ENCODE results near the gene CASZ1.

GRCh38 chr1:10782491-10783244 is 13.8 kb downstream of the CASZ1 start:
- no peak for TF ChIP-seq ZNF274 (IDR thresholded peaks at IDR 0.05; ENCODE audit: low read depth, low read length)
- TF ChIP-seq YY1 (IDR thresholded peaks at IDR 0.05; ENCODE audit: insufficient read depth, insufficient read length), result no peak
- no peak for TF ChIP-seq SUZ12 (IDR thresholded peaks at IDR 0.05; ENCODE audit: extremely low read depth, insufficient read depth, insufficient read length)
